H1 (cell line): Measurements from ENCODE around the gene SBSN. TPM values are rescaled to one million over a fixed set of nuclear protein-coding genes. Genes with fewer than 3 reads are reported as not detected.

ENCODE experiments used
- BACH1 ChIP-seq: IDR thresholded peaks from 2 replicates; pipeline ENCODE4 v1.6.1; 2012; ENCODE audit warnings: low read length, improper control_type of control experiment
- CBX8 ChIP-seq: fragments of 300-800, 300-1000 bp; sonication (generic); IDR thresholded peaks from 2 replicates; pipeline ENCODE4 v1.7.1; 2016; ENCODE audit warnings: low read depth, low read length, borderline replicate concordance
- E2F6 ChIP-seq: IDR thresholded peaks from 2 replicates; pipeline ENCODE4 v1.6.1; 2012; ENCODE audit warnings: inconsistent platforms
- EGR1 ChIP-seq: IDR thresholded peaks from 2 replicates; pipeline ENCODE4 v1.6.1; 2011; ENCODE audit warnings: low read depth, low read length, borderline replicate concordance
- EP300 ChIP-seq, 2 experiments: IDR thresholded peaks; 1 replicate in 1 of 2; 2 replicates in 1 of 2; pipeline ENCODE4 v1.6.1; 2011 to 2012; ENCODE audit warnings: low read depth in 2 of 2, low read length in 2 of 2, mild to moderate bottlenecking in 2 of 2, borderline replicate concordance in 1 of 2, inconsistent platforms in 1 of 2, moderate library complexity in 1 of 2
- FOSL1 ChIP-seq: IDR thresholded peaks from 2 replicates; pipeline ENCODE4 v1.6.1; 2011; ENCODE audit warnings: mild to moderate bottlenecking, low read depth, low read length, moderate library complexity; ENCODE audit not compliant: insufficient read depth
- KDM4A ChIP-seq: IDR thresholded peaks from one replicate; pipeline ENCODE4 v1.7.1; 2012; ENCODE audit warnings: low read depth, mild to moderate bottlenecking, moderate library complexity, low read length, inconsistent platforms; ENCODE audit not compliant: severe bottlenecking
- NRF1 ChIP-seq: IDR thresholded peaks from 2 replicates; pipeline ENCODE4 v1.6.1; 2011; ENCODE audit warnings: mild to moderate bottlenecking, low read depth, low read length, improper control_type of control experiment
- PHF8 ChIP-seq: fragments of 200-600 bp; sonication (generic); conservative IDR thresholded peaks from 2 replicates; pipeline ENCODE4 v1.7.1; 2012; ENCODE audit warnings: low read depth, mild to moderate bottlenecking, inconsistent platforms, low read length, moderate library complexity
- SIN3A ChIP-seq, 2 experiments: IDR thresholded peaks in 1 of 2; conservative IDR thresholded peaks in 1 of 2; 2 replicates each; pipeline ENCODE4 v1.6.1; 2011 to 2012; ENCODE audit warnings: low read length in 2 of 2, improper control_type of control experiment in 1 of 2, low read depth in 1 of 2, mild to moderate bottlenecking in 1 of 2
- SP1 ChIP-seq: IDR thresholded peaks from 2 replicates; pipeline ENCODE4 v1.6.1; 2011; ENCODE audit warnings: low read depth, low read length
- TAF1 ChIP-seq: IDR thresholded peaks from 2 replicates; pipeline ENCODE4 v1.6.1; 2011; ENCODE audit warnings: mild to moderate bottlenecking, low read depth, low read length
- TBP ChIP-seq: IDR thresholded peaks from 2 replicates; pipeline ENCODE4 v1.6.1; 2011; ENCODE audit warnings: low read depth, low read length, improper control_type of control experiment
- polyA plus RNA-seq, 7 experiments: library from polyadenylated mRNA; depleted of rRNA in 3 of 7; stranded (reverse) in 5 of 7; unstranded in 2 of 7; fragments of >200 nt in 5 of 7; fragments of 200-250 nt in 2 of 7; gene quantifications; 1 replicate in 5 of 7; 2 replicates in 1 of 7; 4 replicates in 1 of 7; pipeline versions ENCODE4 v1.2.1 to v1.2.3, GENCODE V29; 2011 to 2013; ENCODE audit warnings: missing spikeins in 2 of 7, mixed read lengths in 2 of 7
- total RNA-seq: library from RNA; stranded (reverse); fragmentation: NEBNext Ultra II Directional; extraction: Animal tissue kit (Norgen Biotek cat#: 25700); gene quantifications from 2 replicates; pipeline ENCODE4 v1.2.1, GENCODE V29; 2021
- TF ChIP-seq, protein P1 (sequence below), 3 experiments: IDR thresholded peaks; 1 replicate in 2 of 3; 2 replicates in 1 of 3; pipeline versions ENCODE4 v1.5.1 to v1.6.1; 2011; ENCODE audit warnings: low read length in 3 of 3, mild to moderate bottlenecking in 3 of 3, inconsistent platforms in 2 of 3, low read depth in 1 of 3, moderate library complexity in 1 of 3; ENCODE audit not compliant: insufficient read depth in 1 of 3; ENCODE audit errors: control extremely low read depth in 1 of 3

The SBSN gene
- total and polyA plus RNA-seq, 2 of the 8 experiments (the other 6 are each of a cell fraction or from before 2014, with no cell fraction given): not detected

DNA sequence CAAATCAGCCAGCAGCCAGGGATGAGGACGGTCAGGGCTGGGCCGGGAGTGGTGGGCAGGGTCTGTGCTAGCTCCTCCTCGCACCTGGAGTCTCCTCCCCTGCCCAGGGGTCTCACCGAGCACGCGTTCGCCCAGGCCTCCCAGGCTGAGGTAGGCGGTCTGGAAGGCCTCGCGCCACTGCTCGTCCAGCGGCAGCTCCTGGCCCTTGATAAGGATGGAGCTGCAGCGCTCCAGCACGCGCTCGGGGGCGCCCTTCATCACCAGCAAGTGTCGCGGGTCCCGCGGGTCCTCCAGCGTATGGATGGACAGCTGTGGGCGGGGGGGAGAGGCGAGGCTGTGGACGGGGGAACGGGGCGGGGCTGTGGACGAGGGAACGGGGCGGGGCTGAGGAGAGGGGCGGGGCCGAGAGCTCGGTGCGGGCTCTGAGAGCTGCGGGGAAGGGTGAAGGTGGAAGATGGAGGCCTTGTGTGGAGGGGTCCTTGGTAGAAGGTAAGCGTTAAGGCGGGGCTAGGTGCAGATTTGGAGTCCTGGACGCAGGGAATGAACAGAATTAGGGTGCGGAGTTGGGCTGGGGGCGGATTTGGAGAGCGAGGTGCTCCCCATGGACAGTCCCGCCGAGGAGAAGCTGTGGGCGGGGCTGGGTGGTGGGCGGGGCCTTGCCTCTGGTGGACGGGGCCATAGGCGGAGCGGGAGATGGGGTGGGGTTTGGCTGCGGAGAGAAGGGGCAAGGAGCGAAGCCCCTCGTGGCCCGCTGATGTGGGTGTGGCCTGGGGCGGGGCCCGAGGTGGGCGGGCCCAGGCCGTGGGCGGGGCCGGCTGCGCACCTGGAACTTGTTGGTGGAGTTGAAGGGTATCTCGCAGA, 29.7 kb upstream of the SBSN start (continued):
- no peak for TF ChIP-seq FOSL1
- peak; percentile 82 for TF ChIP-seq E2F6
- TF ChIP-seq EGR1: no peak
- no peak for TF ChIP-seq BACH1
- TF ChIP-seq PHF8: peak; percentile 75
- TF ChIP-seq EP300 (IDR thresholded peaks at IDR 0.05; ENCODE audit: borderline replicate concordance in 1 of 2, low read depth in 2 of 2, low read length in 2 of 2): no peak
- TF ChIP-seq SP1: peak; percentile 72; the same call in 1 of the 2 replicates
- TF ChIP-seq, protein P1, sequence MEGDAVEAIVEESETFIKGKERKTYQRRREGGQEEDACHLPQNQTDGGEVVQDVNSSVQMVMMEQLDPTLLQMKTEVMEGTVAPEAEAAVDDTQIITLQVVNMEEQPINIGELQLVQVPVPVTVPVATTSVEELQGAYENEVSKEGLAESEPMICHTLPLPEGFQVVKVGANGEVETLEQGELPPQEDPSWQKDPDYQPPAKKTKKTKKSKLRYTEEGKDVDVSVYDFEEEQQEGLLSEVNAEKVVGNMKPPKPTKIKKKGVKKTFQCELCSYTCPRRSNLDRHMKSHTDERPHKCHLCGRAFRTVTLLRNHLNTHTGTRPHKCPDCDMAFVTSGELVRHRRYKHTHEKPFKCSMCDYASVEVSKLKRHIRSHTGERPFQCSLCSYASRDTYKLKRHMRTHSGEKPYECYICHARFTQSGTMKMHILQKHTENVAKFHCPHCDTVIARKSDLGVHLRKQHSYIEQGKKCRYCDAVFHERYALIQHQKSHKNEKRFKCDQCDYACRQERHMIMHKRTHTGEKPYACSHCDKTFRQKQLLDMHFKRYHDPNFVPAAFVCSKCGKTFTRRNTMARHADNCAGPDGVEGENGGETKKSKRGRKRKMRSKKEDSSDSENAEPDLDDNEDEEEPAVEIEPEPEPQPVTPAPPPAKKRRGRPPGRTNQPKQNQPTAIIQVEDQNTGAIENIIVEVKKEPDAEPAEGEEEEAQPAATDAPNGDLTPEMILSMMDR (IDR thresholded peaks at IDR 0.05; ENCODE audit: control extremely low read depth in 1 of 3, insufficient read depth in 1 of 3, low read depth in 1 of 3, low read length in 3 of 3): peak in 2 of 3 experiments; percentile 4 to 18; a peak in 1 of 4 replicates
- TF ChIP-seq SIN3A (conservative IDR thresholded peaks at IDR 0.05 in 1 of 2, IDR thresholded peaks at IDR 0.05 in 1 of 2; ENCODE audit: low read depth in 1 of 2, low read length in 2 of 2): peak; percentile 52 to 60; a peak in 1 of 4 replicates
- TF ChIP-seq NRF1: peak; percentile 34; the same call in 1 of the 2 replicates
- no peak for TF ChIP-seq CBX8
- TF ChIP-seq KDM4A: peak; percentile 66
- TF ChIP-seq TAF1: 0 out of 2 replicates have a peak, but pooled peaks have one; percentile 40
- TF ChIP-seq TBP: 0 out of 2 replicates have a peak, but pooled peaks have one; percentile 38
